HG02759 (cell line): ENCODE data around the gene ROR1.

ENCODE experiments used
- ATAC-seq: cut with Tn5 transposase; IDR thresholded peaks from one replicate; pipeline ENCODE4 v1.9.1; 2021; ENCODE audit warnings: mild to moderate bottlenecking, moderate library complexity; ENCODE audit not compliant: unreplicated experiment

The ROR1 gene

DNA sequence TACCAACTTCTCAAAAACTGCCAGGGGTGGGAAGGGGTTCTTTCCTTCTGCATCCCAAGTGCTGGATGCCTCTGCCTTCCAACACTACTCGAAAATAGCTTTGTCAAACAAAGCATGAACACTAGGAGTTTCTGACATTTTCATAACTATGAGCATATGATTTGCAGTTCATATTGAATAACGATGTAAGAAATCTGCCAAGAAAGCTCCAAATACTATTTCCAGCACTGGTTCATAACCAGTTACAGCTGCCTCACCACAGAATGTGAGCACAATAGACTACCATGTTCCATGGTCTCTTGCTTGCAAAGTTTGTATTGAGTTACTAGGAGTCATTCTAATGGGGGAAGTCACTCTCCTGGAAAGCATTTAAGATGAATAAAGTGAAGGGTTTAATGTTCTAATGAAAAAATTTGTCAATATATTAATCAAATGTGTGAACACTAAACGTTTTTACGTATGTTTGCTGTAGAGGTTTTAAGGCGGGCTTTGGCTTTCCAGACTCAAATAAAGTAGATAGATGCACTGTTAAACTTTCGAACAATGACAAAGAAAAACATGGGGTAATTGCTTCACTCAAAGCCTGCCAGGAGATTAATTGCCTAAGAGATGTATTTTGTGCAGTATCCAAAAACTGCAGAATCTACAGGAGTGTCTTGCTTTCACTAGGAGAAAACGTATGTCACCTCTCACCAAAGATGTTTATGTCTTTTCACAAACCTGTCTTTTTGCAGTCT is 351.1 kb downstream of the ROR1 start:
- ATAC-seq: no peak

DNA sequence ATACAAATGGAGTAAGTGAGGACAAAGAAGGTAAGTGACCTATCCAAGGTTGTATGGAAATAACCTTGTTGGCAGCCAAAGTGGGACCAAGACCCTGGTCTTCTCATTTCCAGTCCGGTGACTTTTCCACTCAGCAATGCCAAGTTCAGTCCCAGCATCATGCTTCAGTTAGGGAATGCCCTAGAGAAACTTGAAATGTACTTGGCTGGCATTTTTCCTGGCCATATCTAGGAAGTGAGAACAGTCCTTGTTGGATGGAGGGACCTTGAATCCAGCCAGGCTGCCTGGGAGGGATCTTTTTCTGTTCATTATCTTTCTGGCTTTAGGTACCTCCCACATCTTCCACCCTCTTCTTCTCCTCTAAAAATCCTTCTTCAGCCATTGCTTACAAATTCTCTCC is 352.8 kb downstream of the ROR1 start:
- ATAC-seq: no peak

DNA sequence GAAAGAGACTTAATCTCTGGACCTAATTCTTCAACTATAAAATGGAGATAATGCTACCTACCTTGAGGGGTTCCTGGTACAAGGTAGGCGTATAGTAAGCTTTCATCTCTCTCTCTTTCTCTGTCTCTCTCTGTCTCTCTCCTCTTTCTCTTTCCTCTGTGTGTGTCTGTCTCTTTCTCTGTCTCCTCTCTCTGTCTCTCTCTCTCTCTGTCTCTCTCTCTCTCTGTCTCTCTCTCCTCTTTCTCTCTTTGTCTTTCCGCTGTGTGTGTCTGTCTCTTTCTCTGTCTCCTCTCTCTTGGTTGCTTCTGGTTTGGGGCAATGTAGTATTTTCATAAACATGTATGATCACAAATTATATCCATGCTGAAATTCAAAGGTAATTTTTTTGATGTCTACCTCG is 353.5 kb downstream of the ROR1 start:
- ATAC-seq: no peak

DNA sequence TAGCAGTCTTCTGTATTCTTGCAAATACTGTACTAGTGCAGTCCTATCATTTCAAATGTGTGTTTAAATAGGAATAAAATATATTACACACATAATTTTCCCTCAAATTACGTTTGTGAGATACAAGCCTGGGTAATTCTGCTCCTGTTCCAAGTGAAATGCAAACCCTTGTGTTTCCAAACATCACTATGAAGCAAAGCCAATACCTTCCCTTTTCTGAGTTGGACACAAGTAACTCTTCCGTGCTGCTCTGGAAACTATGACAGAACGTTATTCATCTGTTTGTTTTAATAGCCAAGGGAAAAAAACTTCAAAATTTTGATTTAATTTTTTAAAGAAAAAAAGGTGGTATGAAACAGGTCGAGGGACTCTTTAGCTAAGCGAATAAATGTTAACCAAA is 355.9 kb downstream of the ROR1 start:
- no peak for ATAC-seq

- ATAC-seq: no peak
Measured at GRCh38 chr1:64131155-64131554, 357.3 kb downstream of the ROR1 start.

GRCh38 chr1:64133036-64133435 is 359.2 kb downstream of the ROR1 start:
- no peak for ATAC-seq

DNA sequence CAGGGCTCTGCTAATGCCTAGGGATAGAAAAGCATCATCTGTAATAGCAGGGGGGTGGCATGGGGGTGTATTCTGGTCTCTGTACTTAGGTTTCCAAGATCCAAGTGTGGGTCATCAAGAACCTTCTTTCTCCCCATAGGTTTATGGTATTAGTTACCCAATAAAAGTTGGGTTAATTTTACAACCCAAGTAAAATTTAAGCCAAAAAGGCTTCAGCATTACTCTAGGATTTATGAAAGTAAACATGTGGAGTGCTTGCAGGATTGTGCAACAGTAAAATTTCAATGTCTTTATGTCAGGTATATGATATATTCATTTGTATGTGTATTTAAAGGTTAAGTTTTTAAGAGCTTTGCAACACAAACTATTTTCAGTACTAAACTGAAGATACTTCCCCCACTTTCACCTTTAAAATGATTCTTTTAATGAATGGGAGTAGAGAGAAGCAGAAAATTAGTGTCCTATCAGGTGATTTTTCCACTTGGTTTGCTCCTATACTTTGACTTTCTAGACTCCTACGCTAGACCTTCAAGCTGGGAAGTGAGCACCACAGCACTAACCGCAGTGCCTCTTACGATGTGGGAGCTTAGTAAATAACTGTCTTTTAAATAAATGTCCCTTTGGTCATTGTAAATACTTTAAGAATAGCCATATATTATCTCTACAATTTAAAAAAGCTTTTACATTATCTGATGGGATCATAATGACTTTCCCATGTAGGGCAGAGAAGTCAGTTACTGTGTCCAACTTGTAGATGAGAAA is 361.8 kb downstream of the ROR1 start:
- ATAC-seq: no peak

- no peak for ATAC-seq
Measured at GRCh38 chr1:64136296-64136695, 362.5 kb downstream of the ROR1 start.

GRCh38 chr1:64136752-64137411 is 363.1 kb downstream of the ROR1 start:
- ATAC-seq: peak; percentile 74

- ATAC-seq: no peak
Measured at GRCh38 chr1:64137412-64137803, 363.6 kb downstream of the ROR1 start.

DNA sequence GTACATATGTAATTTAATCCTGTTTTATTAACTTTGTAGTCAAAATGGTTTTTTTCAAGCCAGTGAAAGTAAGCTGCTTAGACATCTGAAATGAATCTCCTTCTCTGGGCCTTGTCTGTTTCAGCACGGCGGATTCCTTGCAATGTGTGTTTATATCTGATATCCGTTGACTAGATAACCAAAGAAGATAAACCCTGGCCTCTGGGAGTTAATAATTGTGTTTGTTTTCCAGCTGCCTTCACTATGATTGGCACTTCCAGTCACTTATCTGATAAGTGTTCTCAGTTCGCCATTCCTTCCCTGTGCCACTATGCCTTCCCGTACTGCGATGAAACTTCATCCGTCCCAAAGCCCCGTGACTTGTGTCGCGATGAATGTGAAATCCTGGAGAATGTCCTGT is 366.1 kb downstream of the ROR1 start:
- ATAC-seq: no peak

- no peak for ATAC-seq
Measured at GRCh38 chr1:64140596-64140995, 366.8 kb downstream of the ROR1 start.

DNA sequence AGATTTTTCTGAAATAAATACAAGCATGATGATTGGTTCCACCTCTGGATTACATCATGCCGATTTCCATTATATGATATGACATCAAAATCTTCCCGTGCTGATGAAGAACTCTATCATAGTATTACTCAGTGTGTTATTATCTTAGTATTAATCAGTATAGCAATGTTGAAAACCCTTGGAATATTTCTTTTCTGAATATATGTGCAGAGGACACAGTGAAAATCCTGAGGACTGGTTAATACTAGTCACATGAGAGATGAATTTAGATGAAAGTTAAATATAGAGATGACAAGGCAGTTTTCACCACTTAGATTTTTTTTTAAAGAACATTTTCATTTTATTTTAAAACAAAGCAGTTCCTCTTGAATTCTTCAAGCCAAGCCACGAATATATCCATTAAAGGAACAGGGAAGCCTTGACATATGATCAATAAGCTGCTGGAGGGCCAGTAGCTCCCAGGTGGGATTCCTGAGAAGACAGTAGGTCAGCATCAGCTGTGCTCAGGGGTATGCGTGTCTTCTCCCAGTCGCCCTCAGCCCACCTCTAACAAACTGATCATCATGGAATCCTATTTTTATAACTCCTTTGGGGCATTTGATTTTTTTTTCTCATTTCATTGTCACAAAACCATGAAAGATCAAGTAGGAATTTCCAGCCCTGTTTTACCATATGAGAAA is 373.4 kb downstream of the ROR1 start:
- ATAC-seq: no peak

DNA sequence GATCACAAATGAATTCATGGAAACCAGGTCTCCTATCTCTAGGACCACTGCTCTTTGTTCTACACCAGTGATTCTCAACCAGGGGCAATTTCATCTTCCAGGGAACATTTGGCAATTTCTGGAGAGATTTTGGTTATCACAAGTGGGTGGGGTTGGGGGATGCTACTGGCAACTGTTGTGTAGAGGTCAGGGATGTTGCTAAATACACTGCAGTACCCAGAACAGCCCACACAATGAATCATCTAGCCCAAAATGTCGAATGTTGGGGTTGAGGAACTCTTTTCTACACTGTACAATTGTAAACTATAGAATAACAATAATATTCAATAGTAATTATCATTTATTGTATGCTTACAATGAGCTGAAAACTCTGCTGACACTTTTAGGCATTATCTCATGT is 373.9 kb downstream of the ROR1 start:
- no peak for ATAC-seq

DNA sequence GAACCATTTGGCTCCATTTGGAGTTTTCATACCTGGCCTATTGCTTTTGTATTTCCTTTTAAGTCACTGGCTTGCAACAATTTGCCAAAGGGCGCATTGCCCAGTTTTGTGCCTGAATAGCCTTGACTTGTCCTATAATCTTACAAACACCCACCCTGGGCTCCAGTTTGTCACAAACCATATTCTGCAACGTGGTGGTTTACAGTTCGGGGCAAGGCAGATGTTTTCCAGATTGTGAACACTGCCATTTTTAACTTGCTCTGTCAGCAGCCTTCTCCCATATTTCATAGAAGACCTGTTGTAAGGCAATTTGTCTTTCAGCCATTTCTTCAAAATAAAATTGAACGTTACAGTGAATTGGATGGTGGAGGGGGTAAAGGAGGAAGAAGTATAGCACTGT is 376.4 kb downstream of the ROR1 start:
- no peak for ATAC-seq

- no peak for ATAC-seq
Measured at GRCh38 chr1:64150729-64151230, 377.0 kb downstream of the ROR1 start.

- ATAC-seq: no peak
Measured at GRCh38 chr1:64155278-64155677, 381.5 kb downstream of the ROR1 start.

DNA sequence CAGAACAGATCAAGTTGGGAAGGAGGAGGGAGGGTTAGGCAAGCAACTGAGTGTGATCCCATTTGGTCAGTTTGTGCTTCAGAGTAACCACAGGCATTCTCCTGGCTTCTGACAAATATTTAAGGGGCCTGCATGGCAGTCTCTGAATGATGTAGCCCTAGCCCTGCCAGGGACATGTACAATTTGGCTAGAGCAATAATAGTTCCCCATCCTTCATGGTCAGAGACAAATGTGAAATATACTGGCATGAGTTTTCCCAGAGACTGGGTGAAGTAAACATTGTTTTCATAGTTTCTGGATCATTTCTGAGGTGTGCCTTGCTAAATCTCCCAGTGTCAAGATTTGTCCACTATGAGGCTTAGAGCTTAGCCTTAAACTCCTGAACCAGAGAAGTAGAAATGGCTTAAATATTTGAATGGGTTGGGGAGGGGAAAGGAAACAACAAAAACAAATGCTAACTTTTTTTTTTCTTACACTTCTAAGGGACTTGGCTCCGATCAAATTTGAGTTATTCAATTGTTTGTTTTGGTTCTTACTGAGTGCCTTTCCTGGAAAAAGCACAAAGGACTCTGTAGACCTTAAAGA is 387.6 kb downstream of the ROR1 start:
- no peak for ATAC-seq

- ATAC-seq: no peak
Measured at GRCh38 chr1:64162151-64162550, 388.3 kb downstream of the ROR1 start.

- no peak for ATAC-seq
Measured at GRCh38 chr1:64162804-64163203, 389.0 kb downstream of the ROR1 start.

DNA sequence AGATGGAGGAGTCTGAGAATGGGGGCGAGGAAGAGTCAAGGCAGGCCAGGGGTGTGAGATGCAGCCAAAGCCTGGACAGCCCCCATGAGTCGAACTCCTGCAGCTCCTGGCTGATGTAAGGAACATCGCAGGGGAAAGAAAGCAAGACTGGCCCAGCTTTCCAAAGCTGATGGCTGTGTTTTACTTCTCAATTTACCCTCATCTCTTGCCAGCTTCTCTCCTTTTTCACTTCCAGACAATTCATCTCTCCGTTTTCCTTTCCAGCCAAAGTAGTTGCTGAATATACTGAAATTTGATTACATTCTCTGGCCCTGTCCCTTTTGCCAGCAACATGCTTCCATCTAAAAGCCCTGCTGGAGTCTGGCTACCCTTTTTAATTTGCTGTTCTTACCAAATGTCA is 389.6 kb downstream of the ROR1 start:
- ATAC-seq: no peak
